HepG2 (cell line): ENCODE measurements around the gene EXOC1.

Experiments used
- ATF2 ChIP-seq: sonication (generic); formaldehyde crosslinking; IDR thresholded peaks from 2 replicates; pipeline ENCODE4 v1.4.0; 2020; ENCODE audit warnings: missing genetic modification reagents
- CTCF ChIP-seq: sonication (generic); formaldehyde crosslinking; IDR thresholded peaks from 2 replicates; pipeline ENCODE4 v1.5.0; 2020; ENCODE audit warnings: mild to moderate bottlenecking, missing genetic modification reagents, moderate library complexity
- ELF4 ChIP-seq: sonication (generic); formaldehyde crosslinking; IDR thresholded peaks from 2 replicates; pipeline ENCODE4 v1.5.0; 2020; ENCODE audit warnings: missing genetic modification reagents, mild to moderate bottlenecking, moderate library complexity, borderline replicate concordance
- ETS1 ChIP-seq: sonication (generic); formaldehyde crosslinking; IDR thresholded peaks from 2 replicates; pipeline ENCODE4 v1.4.0; 2020; ENCODE audit warnings: missing genetic modification reagents
- HDAC6 ChIP-seq: fragments of 200-600 bp; sonication (generic); IDR thresholded peaks from 2 replicates; pipeline ENCODE4 v1.7.0; 2017; ENCODE audit warnings: mild to moderate bottlenecking, antibody characterized with exemption, low read length, low read depth
- KLF12 ChIP-seq: sonication (generic); formaldehyde crosslinking; IDR thresholded peaks from 2 replicates; pipeline ENCODE4 v1.4.0; 2020; ENCODE audit warnings: missing genetic modification reagents, borderline replicate concordance
- NR2C2 ChIP-seq: sonication (generic); formaldehyde crosslinking; IDR thresholded peaks from 2 replicates; pipeline ENCODE4 v1.4.0; 2020; ENCODE audit warnings: missing genetic modification reagents, mild to moderate bottlenecking, moderate library complexity, borderline replicate concordance
- PATZ1 ChIP-seq: sonication (generic); formaldehyde crosslinking; IDR thresholded peaks from 2 replicates; pipeline ENCODE4 v1.4.0; 2020; ENCODE audit warnings: missing genetic modification reagents
- PBX2 ChIP-seq: IDR thresholded peaks from 2 replicates; pipeline ENCODE4 v1.6.1; 2016; ENCODE audit warnings: control low read depth
- POLR2AphosphoS5 ChIP-seq: IDR thresholded peaks from 2 replicates; pipeline ENCODE4 v1.6.1; 2012; ENCODE audit warnings: low read depth, low read length
- SRF ChIP-seq: IDR thresholded peaks from 2 replicates; pipeline ENCODE4 v1.6.1; 2011; ENCODE audit warnings: mild to moderate bottlenecking, low read depth, low read length, moderate library complexity
- TBL1XR1 ChIP-seq: fragments of 150-350 bp; IDR thresholded peaks from 2 replicates; pipeline ENCODE4 v1.6.1; 2014; ENCODE audit warnings: borderline replicate concordance, low read length; ENCODE audit not compliant: partially characterized antibody
- ZBTB3 ChIP-seq: sonication (generic); formaldehyde crosslinking; IDR thresholded peaks from 2 replicates; pipeline ENCODE4 v1.4.0; 2020; ENCODE audit warnings: low read depth, mild to moderate bottlenecking, moderate library complexity, missing genetic modification reagents, borderline replicate concordance
- ZNF761 ChIP-seq: sonication (generic); formaldehyde crosslinking; conservative IDR thresholded peaks from 2 replicates; pipeline ENCODE4 v1.4.0; 2020; ENCODE audit warnings: mild to moderate bottlenecking, missing genetic modification reagents

- TF ChIP-seq ELF4 (CRISPR knock-in tag), result no peak
- TF ChIP-seq TBL1XR1, result no peak
- TF ChIP-seq HDAC6, result no peak
- no peak for TF ChIP-seq PBX2 (CRISPR knock-in tag)
- no peak for TF ChIP-seq POLR2AphosphoS5
- no peak for TF ChIP-seq NR2C2
- no peak for TF ChIP-seq SRF
- TF ChIP-seq ZBTB3, result no peak
- no peak for TF ChIP-seq PATZ1 (CRISPR knock-in tag)
- no peak for TF ChIP-seq ATF2 (CRISPR knock-in tag)
- TF ChIP-seq ETS1 (CRISPR knock-in tag), result no peak
- TF ChIP-seq ZNF761 (CRISPR knock-in tag), result no peak
- no peak for TF ChIP-seq KLF12 (CRISPR knock-in tag)
- no peak for TF ChIP-seq CTCF (CRISPR knock-in tag)
Observed at GRCh38 chr4:55912249-55912648, 58.8 kb downstream of the EXOC1 start.
